Activated CD8-positive, alpha-beta memory T cell treated with anti-CD3 and anti-CD28 coated beads, Interleukin-2, amount 50 U/mL, for 4 hours (primary cell): Measurements from ENCODE around the gene FBXO7.

ENCODE experiments used
- DNase-seq: peaks from one replicate; pipeline ENCODE4 v3.0.0-alpha.2; 2020

Gene FBXO7

GRCh38 chr22:32532820-32533128, 58.2 kb downstream of the FBXO7 start:
- no peak for DNase-seq

- no peak for DNase-seq
Measured at GRCh38 chr22:32533265-32534111, 58.9 kb downstream of the FBXO7 start.

- DNase-seq, result no peak
Measured at GRCh38 chr22:32534252-32535235, 59.9 kb downstream of the FBXO7 start.

- DNase-seq, result no peak
Measured at GRCh38 chr22:32535531-32536190, 61.0 kb downstream of the FBXO7 start.

GRCh38 chr22:32536352-32536751, 61.7 kb downstream of the FBXO7 start:
- no peak for DNase-seq

- DNase-seq, result no peak
Measured at GRCh38 chr22:32538521-32538920, 63.9 kb downstream of the FBXO7 start.

GRCh38 chr22:32539631-32540421, 65.2 kb downstream of the FBXO7 start:
- no peak for DNase-seq

- no peak for DNase-seq
Measured at GRCh38 chr22:32541481-32541880, 66.9 kb downstream of the FBXO7 start.

GRCh38 chr22:32542066-32542676, 67.6 kb downstream of the FBXO7 start:
- no peak for DNase-seq

- no peak for DNase-seq
Measured at GRCh38 chr22:32542677-32543357, 68.2 kb downstream of the FBXO7 start.

GRCh38 chr22:32544953-32545558, 70.4 kb downstream of the FBXO7 start:
- DNase-seq, result no peak

GRCh38 chr22:32545801-32546200, 71.2 kb downstream of the FBXO7 start:
- DNase-seq, result no peak

GRCh38 chr22:32546496-32546895, 71.9 kb downstream of the FBXO7 start:
- DNase-seq, result no peak

- DNase-seq, result no peak
Measured at GRCh38 chr22:32546935-32547334, 72.3 kb downstream of the FBXO7 start.

GRCh38 chr22:32548039-32548438, 73.4 kb downstream of the FBXO7 start:
- no peak for DNase-seq
